G401 (cell line): ENCODE data around the gene HOTAIR. TPM values are rescaled to one million over a fixed set of nuclear protein-coding genes. Genes with fewer than 3 reads are reported as not detected.

Experiments
- DNase-seq: peaks from one replicate; pipeline ENCODE4 v3.0.0-alpha.2; 2015; ENCODE audit warnings: low spot score
- in situ Hi-C: cut with HindIII; loops from 2 replicates; pipeline ENCODE4 v1.10.0; 2016; ENCODE audit warnings: low sequenced_read_pairs, mixed read lengths
- total RNA-seq: library from RNA; depleted of rRNA; stranded (reverse); fragments of >200 nt; shearing (Covaris generic); gene quantifications from 2 replicates; pipeline ENCODE4 v1.2.3, GENCODE V29; 2014

Gene HOTAIR
- total RNA-seq, 1 experiment from 2014 or later = 4.1 TPM

DNA sequence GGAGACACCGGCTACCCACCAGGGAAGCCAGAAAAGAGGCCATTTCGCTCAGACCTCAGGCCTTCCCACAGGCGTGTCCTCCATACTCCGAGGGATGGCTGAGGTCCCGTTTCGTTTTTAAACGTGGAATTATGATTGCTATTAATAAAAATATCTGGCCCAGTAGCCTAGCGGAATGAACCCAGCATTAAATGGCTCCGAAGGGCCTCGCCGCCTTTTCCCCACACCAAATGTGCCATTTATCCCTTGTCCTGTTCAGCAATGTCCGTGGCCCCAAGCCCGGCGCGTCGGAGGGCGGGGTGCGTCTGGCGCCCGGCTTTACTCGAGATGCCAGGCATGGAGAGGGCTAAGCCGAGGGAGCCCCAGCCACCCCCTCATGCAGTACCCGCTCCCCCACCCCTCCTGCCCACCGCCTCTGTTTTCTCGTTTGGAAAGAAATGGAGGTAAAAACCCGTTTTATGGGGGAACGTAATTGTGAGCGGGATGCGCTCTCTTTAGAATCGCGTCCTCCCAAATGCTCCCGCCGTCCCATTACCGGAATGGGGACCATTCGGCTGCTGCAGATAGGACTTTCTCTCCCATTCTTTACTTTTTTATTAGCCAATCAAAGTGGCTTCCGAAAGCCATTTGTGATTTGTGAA is 39.7 kb upstream of the HOTAIR start:
- no peak for DNase-seq
- in situ Hi-C loops = loop anchor here (25.0 kb wide), 1 partner anchor 173 kb away; the partner anchor contains the start of gene SMUG1

DNA sequence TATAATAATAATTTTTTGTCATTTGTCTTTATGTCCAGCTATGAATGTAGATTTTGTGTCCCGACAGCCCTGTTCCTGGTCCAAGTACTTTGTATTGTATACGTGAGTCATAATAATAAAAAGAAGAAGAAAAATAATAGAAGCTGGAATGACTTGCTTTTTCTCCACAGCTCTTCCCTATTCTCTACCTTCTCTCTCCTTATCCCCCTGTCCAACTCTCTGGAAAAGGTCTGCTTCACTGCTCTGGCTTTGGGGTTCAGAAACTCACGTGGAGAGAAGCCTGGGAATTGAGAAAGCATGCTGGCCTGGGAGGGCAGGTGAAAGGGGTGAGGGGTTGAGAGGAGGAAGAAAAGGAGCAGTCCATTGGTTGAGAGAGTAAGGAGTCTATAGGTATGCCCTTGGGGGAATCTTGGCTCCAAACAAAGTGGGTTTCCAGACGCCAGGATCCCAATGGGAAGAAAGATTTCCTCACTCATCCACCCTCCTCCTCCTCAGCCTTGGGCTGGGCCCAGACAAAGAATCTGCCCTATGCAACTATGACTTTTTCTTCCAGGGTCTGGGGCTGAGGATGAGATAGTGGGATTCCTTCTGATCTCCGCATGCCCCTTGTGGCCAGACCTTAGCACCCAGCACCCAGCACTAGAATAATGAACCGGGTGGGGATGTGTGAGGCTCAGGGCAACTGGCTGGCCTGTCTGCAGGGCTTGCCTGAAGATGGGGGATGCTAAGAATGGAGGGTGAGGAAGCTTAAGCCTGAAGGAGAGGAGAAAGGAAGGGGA is 38.1 kb upstream of the HOTAIR start:
- in situ Hi-C loops = loop anchor here (25.0 kb wide), 1 partner anchor 174 kb away; the partner anchor contains the start of gene SMUG1
- DNase-seq = no peak

DNA sequence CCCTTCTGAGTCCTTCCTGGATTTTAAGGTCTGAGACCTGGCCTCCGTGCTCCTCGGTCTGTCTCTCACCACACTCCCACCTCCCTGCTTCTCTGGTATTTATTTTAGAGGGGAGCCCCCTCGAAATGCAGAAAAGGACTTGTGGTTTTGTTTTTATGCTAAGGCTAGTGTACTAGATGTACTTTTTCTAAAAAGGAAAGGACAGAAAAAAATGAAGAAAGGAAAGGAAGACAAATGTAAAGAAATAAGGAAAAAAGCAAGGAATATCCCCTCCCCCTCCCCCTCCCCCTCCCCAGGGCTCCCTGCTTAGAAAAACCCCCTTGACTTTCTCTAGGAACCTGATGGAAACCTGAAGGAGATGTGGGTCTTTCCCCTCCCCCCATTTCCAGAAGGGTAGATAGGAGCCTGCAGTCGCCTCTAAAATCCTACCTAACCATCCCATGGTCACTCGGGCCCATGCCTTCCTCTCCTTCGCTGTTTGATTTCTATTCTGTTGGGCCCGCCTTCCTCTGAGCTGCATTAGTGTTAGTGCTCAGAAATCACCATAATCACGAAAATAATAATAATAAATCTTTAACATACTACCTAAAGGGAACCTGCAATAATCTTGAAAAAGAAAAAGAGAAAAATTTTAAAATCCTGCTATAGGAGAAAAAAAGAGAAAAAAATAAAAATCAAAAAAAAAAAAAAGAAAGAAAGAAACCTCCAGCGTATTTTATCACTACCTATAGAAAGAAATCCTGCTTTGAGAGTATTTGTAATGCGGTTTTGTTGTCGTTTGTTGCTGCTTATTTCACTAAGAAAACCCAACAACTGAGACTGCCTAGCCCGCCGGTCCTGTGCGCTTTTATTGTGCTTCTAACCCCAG is 37.1 kb upstream of the HOTAIR start:
- in situ Hi-C loops = loop anchor here (25.0 kb wide), 1 partner anchor 175 kb away; the partner anchor contains the start of gene SMUG1
- no peak for DNase-seq

DNA sequence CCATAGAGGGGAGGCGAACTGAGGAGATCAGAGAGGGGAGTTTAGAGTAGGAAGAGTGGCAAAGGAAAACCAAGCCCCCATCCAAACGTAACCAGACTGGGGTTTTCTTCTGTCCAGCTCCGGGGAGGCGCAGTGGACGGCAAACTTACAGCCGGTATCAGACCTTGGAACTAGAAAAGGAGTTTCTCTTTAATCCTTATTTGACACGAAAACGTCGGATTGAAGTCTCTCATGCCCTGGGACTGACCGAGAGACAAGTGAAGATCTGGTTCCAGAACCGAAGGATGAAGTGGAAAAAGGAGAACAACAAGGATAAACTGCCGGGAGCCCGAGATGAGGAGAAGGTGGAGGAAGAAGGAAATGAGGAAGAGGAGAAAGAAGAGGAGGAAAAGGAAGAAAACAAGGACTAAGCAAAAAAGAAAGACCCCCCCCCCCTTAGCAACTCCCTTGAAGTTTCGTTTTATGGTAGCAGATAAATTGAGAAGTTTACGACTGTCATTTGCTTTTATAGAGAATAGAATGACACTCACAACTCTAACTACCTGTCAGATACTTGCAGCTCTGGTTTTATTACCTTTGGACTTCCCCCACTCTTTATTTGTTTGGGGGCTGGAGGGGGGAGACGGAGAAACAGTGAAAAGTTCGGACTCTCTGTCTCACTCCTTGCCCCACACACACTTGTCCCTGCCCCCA is 36.4 kb upstream of the HOTAIR start:
- in situ Hi-C loops = loop anchor here (25.0 kb wide), 1 partner anchor 176 kb away; the partner anchor contains the start of gene SMUG1
- DNase-seq = no peak

DNA sequence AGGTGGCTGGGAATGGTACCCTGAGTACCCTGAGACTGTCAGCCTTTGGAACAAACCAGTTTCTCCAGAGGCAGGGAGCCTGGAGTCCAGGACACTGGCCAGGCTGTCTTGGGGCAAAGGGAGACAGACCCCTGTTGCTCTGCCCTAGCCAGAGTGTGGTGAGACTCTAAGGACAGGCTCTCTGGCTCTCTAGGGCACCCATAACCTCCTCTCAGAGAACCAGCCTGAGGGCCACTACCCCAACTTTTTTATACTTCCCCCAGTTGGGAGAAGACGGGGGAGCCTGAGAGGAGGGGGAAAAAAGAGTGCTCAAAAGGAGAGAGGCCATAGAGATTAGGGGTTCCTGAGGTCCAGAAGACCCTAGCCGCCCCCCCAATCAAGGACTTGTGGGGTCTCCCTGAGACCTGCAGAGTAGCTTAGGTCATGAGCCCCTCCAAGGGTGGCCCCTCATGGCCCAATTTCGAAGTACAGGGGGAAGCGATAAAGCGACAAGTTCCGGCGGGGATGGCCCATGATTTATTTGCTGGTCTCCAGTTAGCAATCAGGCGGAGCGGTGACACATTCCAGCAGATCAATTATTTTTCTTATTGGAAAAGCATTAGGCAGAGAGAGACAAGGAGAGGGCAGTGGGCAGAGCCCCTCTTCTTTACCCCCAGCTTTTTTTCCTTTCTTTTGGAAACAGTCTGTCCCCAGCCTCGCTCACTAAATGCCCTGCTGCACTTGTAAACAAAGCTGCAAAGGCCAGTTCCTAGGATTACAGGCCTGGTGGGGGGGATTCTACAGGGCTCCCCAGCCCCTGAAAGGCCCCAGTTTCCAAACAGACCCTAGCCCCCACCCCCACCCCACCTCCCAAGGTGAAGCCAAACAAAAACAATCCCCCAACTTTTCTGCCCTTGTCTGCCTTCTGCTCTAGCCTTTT is 35.6 kb upstream of the HOTAIR start:
- in situ Hi-C loops = loop anchor here (25.0 kb wide), 1 partner anchor 177 kb away; the partner anchor contains the start of gene SMUG1
- DNase-seq = no peak

DNA sequence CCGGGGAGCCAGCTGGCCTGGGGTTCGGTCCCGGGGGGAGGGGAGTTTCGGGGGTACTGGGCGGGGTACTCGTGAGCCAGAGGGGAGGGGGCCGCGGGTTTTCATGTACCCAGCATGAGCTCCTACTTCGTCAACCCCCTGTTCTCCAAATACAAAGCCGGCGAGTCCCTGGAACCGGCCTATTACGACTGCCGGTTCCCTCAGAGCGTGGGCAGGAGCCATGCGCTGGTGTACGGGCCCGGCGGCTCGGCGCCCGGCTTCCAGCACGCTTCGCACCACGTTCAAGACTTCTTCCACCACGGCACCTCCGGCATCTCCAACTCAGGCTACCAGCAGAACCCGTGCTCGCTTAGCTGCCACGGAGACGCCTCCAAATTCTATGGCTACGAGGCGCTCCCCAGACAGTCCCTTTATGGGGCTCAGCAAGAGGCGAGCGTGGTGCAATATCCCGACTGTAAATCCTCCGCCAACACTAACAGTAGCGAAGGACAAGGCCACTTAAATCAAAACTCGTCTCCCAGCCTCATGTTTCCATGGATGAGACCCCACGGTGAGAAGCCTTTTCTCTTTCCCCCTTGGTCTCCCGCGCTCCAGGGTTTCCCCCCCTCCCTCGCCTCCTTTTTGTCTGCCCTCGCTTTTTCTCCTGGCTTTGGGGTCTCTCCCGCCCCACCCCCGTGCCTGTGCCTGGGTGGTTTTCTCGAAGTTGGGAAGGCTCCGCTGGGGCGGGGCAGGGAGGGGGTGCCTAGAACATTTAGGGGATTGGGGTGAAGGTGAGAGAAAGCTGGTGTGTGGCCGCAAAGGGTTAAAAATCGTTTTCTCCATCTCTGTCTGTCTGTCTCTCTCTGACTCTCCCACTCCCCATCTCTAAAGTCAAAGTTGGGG is 34.7 kb upstream of the HOTAIR start:
- DNase-seq = no peak
- in situ Hi-C loops = loop anchor here (25.0 kb wide), 1 partner anchor 178 kb away; the partner anchor contains the start of gene SMUG1

DNA sequence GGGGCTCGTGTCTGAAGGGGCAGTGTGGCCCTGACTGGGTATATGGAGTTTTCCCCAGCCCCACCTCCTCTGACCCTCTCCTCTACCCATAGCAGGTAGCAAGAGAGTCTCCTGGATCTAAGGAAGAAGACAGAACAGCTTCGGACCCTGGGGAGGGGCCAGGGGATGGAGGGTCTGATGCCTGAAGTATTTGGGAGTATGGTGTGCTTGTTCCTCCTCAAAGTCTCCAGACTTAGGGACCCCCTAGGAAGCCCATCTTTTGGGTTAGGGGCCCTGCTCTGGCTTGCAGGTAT is 33.5 kb upstream of the HOTAIR start:
- in situ Hi-C loops = loop anchor here (25.0 kb wide), 1 partner anchor 179 kb away; the partner anchor contains the start of gene SMUG1
- DNase-seq = no peak

DNA sequence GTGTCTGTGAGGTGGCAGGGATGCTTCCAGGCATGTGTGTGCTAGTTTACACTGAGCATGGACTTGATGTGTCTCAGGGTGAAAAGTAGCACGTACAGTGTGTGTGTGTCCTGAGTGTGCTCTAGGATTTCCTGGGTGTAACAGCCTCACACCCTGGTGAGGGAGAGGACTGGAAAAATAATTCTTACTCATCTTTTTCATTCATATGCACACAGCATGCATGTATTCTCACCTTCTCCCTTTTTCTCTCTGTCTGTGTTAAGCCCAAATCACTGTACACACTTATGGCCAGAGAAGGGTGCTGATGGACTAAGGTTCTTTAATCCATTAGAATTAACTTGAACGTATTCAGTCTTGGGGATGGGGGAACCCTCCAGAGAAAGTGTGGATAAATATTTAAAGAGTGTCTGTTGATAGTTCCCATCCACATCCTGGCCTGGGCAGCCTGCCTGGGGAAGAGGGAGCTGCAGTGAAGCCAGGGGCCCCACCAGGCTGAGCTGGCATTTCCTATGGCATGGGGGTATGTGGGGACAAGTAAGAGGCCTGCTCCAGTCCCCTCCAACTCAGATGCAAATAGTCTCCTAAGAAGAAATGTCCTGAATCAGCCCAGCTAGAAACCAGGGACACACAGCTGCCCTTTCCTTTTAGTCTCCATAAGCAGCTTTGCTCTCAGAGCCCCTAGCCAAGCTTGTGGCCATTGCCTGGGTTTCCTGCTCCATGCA is 32.9 kb upstream of the HOTAIR start:
- no peak for DNase-seq
- in situ Hi-C loops = loop anchor here (25.0 kb wide), 1 partner anchor 180 kb away; the partner anchor contains the start of gene SMUG1

DNA sequence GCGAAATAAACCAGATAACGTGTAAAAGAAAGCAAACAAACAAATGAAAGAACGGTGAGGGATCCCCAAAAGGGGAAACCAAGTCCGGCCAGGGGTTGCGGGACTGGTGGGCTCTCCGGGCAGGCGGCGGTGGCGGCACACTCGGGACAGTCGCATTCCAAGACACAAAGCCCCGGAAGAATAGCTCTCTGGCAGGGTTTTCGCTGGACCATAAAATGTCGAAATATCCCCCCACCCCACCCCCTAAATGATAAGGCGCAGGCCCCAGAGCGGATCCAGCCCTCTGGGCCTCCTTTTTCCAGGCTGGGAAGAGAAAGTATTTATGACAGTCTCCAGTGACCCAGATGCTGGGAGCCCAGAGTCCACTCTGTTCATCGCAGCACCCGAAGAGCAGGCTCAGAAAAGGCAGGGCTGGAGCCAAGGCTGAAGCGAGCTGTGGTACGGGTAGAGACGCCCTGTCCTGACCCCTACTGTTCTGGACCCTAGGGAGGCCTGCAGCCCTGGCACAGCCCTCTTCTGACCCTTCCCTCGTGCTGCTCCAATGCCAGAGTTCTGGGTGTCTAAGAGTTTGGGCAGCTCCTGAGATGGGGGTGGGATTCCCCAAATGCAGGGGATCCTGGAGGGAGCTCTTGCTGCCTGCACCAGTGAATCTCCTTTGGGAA is 31.9 kb upstream of the HOTAIR start:
- in situ Hi-C loops = loop anchor here (25.0 kb wide), 1 partner anchor 181 kb away; the partner anchor contains the start of gene SMUG1
- DNase-seq = no peak

DNA sequence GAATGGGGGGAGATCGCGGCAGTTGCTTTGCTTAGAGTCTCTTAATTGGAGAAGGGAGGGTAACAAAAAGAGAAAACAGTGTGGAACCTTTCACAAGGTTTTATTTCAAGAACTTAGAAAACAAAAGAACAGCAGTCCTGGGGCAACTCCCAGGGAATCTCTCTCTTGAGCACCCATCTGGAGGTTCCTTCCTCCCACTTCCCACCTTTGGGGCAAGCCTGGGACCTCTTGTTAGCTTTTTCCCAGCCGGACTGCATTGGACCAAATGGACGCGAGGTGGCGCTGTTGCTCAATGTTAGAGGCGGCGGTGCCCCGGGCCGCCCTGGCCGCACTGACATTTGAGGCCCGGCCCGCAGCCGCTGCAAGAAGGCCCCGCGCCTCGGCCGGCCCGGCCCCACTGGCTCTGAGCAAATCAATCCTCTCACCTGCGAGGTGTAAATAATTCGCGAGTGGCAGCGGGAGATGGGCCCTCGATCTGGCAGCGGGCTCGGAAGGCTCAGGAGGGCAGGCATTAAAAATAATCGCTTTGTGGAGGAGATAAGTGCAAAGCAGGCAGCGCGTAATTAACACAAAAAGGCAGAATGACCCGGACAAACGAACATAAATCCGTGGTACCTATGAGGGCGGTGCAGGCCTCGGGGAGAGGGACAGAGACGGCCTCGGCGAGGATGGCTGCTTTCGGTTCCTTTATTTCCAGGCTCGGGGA is 31.3 kb upstream of the HOTAIR start:
- in situ Hi-C loops = loop anchor here (25.0 kb wide), 1 partner anchor 181 kb away; the partner anchor contains the start of gene SMUG1
- DNase-seq = peak; percentile 88

DNA sequence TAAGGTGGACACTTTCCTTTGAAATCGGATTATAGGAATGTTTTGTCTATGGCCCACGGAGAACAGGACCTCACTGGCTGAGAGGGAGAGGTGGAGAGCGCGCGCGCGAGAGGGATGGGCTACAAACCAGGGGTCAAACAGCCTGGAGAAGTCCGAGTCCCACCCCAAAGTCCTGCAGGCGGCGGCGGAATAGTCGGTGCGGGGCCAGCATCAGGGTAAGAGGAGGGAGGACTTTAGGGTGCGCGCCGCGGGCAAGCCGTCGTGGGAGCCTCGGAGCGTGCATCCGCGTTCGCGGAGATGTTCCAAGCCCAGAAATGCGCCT is 30.7 kb upstream of the HOTAIR start:
- in situ Hi-C loops = loop anchor here (25.0 kb wide), 1 partner anchor 182 kb away; the partner anchor contains the start of gene SMUG1
- no peak for DNase-seq

DNA sequence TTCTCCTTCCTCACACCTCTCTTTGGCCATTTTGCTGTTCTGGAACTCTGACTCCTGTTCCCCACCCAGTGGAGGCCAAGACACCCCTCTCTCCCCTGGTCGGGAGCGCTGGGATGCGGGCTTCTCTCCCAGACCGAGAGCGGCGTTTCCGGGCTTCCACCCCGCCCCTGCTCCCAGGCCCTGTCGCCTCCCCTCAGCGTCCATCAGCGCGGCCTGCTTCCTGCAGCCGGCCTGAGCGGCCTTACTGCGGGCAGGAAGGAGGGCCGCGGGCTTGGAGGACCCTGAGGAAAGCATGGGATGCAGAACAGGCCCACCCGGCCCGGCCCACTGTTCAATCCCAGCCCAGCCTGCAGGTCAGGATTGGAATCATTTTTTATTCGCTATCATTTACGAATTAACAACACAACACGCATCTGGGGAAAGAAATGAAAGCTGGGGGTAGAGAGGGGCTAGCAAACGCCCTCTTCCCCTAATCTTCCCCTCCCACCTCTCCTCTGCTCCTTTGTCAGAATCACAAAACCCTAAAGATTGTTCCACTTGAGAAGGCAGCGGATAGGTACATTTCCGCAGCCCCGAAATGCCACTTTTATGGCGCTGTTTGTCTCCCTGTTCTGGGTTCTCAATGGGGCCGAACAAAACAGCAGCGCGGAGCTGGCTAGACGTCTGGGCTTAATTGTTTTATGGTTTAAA is 30.2 kb upstream of the HOTAIR start:
- DNase-seq = no peak
- in situ Hi-C loops = loop anchor here (25.0 kb wide), 1 partner anchor 182 kb away; the partner anchor contains the start of gene SMUG1

DNA sequence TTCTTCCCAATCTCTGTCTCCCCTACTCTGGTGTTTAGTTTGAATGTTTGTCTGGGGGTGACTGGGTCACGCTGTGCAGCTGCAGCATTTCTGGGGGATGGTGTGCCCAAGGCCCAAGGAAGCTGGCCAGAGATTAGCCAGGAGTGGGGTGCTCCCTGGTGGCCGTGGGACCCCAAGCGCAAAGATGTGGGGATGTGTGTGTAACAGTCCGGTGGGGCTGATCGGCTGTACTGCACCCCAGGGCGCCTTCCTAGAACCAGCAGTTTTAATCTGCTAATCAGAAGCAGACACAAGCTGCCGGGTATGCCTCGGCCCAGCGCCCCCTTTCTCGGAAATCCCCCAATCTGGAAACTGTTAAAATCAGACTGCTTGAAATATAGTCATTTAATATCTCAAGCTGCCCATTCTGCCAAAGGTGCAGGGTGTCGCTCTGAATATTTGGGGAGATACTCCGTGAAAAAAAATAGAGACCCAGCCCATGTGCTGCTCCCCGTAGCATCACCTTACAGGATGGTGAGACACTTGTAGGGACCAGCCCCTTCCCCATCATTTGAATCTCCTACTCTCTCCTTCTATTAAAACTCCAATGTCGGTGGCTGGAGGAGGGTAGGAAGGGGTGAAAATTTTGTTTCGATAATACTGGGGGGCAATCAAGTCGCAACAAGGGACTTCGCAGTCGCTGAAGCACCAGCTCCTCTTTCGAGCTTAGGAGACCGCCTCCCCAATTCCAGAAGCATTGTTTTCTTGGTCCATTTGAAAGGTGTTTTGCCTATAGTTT is 29.5 kb upstream of the HOTAIR start:
- DNase-seq = no peak
- in situ Hi-C loops = loop anchor here (25.0 kb wide), 1 partner anchor 183 kb away; the partner anchor contains the start of gene SMUG1

DNA sequence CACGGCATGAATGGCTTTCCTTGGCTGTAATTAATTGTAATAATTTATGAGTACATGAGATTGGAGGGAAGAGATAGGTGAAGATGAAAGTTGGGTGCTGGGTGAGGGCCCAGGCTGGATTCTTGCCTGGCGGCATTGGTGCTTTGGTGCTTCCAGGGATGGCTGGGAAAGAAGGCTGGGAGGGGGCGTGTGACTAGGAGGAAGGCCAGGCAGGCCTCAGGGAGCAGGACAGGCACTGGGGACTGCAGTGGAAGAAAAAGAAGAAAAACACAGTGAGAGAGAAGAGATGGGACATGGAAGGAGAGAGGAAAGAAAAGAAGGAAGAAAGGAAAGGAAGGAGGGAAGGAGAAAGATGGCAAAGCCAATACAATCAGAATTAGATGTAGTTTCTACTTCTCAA is 28.9 kb upstream of the HOTAIR start:
- DNase-seq = no peak
- in situ Hi-C loops = loop anchor here (25.0 kb wide), 1 partner anchor 184 kb away; the partner anchor contains the start of gene SMUG1
